NCI-H2196 (cell line): ENCODE data around the gene TRIM7.
"Not testable (repeated sequence)": the region's sequence is repeated elsewhere in the genome, so short reads cannot be mapped to it uniquely, and the experiment has no call there.

Experiments
- DNase-seq: peaks from one replicate; lab custom pipeline; 2025; ENCODE audit not compliant: unreplicated experiment; lab: John Stamatoyannopoulos, UW

The TRIM7 gene

DNA sequence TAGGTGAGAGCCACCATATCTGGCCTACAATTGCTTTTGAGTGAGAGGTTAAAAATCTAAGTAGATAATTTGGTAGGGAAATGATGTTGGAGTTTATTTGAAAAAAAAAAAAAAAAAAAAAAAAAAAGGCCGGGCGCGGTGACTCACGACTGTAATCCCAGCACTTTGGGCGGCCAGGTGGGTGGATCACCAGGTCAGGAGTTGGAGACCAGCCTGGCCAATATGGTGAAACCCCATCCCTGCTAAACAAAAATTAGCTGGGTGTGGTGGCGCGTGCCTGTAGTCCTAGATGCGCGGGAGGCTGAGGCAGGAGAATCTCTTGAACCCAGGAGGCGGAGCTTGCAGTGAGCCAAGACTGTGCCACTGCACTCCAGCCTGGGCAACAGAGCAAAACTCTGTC lies 9.3 kb upstream of the TRIM7 start:
- DNase-seq, result not testable (repeated sequence)

DNA sequence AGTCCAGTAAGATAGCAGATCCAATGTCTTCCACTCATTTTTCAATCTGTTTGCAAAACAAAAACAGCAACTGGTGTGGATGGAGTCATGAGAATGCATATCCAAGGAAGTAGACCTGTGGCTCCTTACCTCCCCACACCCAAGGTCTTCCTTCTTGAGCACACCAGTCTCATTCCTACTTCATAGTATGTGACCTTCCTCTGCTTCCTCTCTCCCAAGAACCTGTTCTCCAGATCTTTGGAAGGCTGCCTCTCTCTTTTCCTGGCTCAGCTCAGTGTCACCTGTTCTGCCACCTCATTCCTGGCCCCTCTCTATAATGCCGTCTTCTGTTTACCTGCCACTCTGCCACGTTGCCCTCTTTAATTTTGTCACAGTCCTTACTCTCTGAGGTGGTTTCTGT lies 7.9 kb upstream of the TRIM7 start:
- DNase-seq, result no peak

DNA sequence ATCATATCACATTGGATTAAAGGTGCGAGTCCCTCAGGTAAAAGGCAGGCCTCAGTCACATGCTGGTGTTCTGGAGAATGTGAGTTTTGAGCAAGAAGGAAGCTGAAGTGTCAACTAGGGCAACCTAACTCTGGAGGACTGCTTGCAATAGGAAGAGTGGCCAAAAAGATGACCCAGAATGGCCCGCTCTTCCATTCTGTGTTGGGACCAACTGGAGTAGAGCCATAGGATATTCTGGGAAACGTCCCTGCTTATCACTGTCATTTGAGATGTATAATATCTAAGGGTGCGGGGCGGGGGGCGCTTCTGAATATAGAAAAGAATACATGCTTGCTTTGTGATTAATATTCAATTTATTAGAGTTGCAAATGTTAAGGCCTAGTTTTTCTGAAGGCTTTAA lies 7.1 kb upstream of the TRIM7 start:
- DNase-seq, result no peak

DNA sequence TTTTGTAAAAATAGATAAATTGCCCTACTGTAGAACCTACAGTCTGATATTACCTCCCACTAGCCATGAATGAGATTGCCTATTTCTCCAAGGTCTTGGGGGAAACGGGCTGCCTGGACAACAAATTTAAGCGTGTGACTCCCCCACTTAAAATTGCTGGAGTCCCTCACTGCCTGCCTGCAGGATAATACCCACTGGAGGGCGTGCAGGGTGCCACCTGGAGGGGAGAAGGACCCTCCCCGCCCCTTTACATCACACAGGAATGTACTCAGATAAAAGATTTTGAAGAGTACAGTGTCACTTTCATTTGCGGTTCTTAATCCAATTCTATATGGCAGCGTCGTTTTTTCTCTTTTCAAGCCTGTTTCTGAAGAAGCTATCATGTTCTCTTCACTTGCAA lies 6.2 kb upstream of the TRIM7 start:
- no peak for DNase-seq

DNA sequence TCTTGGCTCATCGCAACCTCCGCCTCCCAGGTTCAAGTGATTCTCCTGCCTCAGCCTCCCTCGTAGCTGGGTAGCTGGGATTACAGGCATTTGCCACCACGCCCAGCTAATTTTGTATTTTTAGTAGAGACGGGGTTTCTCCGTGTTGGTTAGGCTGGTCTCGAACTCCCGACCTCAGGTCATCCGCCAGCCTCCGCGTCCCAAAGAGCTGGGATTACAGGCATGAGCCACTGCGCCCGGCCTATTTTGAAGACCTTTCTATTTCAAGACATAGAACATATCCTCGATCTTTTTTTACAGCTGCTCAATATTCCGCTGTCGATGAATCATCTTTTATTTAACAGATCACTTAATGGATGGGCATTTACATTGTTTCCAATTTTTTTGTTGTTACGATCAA lies 5.7 kb upstream of the TRIM7 start:
- not testable (repeated sequence) for DNase-seq

DNA sequence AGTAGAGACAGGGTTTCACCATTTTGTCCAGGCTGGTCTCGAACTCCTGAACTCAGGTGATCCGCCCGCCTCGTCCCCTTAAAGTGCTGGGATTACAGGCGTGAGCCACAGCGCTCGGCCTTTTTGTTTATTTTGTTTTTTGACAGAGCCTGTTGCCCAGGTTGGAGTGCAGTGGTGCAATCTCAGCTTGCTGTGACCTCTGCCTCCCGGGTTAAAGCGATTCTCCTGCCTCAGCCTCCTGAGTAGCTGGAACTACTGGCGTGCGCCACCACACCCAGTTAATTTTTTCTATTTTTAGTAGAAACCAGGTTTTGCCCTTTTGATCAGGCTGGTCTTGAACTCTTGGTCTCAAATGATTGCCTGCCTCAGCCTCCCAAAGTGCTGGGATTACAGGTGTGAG lies 5.2 kb upstream of the TRIM7 start:
- not testable (repeated sequence) for DNase-seq

DNA sequence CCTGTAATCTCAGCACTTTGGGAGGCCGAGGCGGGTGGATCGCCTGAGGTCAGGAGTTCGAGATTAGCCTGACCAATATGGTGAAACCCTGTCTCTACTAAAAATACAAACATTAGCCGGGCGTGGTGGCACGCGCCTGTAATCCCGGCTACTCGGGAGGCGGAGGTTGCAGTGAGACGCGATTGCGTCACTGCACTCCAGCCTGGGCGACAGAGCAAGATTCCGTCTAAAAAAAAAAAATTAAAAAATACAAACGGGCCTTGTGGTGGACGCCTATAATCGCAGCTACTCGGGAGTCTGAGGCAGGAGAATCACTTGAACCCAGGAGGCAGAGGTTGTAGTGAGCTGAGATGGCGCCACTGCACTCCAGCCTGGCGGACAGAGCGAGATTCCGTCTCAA lies 4.0 kb upstream of the TRIM7 start:
- not testable (repeated sequence) for DNase-seq

DNA sequence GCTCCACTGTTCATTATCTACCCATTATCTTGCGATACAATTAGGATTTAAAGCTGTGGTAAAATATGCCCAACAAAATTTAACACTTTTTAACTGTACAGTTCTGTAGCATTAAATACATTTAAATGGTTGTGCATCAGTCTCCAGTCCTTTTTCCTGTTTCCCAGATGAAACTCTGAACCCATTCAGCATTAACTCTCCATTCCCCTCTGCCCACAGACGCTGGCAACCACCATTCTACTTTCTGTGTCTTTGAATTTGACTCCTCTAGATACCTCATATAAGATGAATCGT lies 2.9 kb upstream of the TRIM7 start:
- no peak for DNase-seq

DNA sequence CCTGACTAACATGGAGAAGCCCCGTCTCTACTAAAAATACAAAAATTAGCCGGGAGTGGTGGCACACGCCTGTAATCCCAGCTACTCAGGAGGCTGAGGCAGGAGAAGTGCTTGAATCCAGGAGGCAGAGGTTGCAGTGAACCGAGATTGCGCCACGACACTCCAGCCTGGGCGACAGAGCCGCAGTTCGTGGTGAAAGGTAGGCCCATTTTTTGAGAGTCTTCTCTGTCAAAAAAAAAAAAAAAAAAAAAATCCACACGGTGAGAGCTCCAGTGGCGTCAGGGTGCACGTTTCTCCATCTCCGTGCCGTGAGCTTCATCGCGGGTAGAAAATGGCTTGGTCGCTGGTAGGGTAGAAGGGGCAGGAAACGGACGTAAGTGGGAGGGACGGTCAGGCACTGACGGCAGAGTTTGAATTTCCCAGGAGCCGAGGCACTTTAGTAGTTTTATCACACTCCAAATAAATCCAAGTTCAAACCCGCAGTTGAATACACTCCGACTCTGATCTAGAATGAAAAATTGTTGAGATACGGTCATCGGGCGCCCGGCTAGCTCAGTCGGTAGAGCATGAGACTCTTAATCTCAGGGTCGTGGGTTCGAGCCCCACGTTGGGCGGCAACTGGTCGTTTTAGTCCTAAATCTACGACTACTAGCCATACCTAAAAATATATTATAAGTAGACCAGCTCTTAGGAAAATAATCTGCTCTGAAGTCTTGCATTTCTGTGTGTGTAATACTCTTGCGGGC lies 2.4 kb upstream of the TRIM7 start:
- DNase-seq, result no peak

DNA sequence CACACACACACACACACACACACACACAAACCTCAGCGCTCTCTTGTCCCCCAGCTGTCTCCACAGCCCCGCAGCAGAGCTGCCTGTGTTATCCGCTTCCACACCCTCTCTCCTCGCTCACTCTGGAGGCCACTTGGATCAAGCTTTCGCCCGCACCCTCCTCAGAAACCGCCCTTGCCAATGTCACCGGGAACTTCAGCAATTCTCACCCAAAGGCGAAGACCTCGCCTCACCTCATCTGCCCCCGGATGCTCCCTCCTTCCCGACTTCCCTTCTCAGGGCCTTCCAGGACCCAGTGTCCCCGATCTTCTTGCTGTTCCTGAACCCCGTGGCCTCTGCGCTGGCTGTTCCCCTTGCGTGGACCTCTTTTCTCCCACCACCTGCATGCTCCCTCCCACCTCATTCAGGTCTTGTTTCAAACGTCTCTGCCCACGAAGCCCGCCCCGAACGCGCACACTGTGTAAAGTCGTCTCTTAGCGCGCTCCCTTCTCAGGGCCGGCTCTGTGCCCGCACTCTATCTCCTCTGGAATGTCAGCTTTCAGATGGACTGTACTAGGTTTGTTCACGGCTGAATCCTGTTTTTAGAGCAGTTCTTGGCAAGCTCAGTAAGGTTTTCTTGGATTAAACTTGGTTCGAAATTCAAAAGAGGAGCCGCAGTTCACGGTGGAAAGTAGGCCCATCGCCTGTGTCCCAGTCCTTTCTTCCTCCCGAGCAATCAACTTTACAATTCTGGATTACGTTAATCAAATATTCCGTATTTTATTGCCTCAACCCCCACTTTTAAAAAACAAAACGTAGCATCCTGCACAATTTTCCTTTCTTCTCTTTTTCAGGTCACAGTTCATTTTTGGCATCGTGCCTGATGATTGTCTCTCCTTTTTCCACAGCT lies 1.0 kb upstream of the TRIM7 start:
- DNase-seq, result no peak

DNA sequence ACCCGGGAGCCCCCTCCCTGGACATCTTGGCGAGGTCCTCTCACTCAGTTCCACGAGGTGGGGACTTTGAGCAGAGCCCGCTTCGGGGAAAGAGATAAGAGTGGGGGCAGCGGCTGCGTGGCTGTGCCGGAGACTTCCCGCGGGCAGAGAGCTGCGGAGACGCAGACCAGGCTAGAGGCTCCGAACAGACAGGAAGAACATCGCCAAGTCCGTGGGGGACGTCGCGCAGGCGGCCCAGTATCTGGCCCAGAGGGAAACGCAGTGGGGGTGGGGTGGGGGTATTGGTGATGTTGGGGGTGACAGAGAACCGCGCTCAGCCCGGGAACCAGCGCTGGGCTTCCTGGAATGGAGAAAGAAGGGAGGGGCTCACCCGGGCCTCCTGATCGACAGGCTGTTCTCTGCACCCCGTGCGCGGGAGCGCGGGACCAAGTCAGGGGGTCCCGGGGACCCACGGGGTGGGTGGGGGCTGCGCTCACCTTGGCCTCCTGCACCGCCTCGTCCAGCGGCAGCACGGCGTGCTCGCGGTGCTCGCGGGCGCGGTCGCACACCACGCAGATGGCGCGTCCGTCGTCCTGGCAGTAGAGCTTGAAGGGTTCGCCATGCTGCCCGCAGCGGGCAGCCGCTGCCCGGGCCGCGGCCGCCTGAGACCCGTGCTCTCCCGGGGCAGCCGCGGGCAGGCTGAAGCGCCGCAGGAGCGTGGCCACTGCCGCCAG lies 727 bp downstream of the TRIM7 start:
- DNase-seq, result no peak

DNA sequence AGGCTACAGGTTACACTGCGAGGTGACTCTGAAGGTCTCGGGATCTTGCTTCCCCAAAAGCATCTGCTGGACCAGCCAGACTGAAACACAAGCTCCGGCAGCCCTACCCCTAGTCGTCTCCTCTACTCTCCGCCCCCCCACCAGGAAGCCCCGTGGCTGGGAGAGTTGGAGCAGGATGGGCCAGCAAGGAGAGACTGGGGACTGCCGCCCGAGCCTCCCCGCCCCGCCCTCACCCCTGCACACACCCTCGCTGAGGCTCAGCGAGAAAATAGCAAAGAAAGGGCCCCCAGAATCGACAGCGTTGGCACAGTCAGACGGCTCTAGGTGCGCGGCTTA lies 1.3 kb downstream of the TRIM7 start:
- no peak for DNase-seq

DNA sequence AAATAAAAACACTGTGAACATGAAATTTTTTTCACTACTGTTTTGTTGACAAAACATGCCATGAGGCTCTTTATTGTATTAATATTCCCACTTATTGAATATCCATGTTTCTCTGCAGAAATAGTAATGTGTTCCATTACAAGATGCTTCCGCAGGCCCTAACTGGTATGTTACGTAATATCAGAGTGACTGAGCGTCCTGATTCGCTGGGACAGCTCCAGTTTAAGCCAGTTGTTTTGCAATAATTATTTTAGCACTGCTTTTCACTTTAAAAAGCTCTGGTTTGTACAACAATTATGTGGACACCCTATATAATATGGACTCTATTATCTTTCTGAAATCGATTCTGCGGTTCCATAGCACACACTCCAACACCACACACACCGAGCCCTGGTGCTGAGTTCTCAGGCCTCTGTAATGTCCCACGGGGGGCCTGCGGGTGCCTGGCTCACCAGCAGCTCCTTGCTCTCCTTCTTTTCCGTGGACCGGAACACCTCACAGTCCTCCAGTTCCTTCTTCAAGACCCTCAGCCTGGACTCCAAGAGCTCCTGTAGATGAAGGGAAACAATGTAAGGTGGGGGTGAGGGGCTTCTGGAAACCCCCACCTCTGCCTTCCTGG lies 1.8 kb downstream of the TRIM7 start:
- DNase-seq, result no peak

DNA sequence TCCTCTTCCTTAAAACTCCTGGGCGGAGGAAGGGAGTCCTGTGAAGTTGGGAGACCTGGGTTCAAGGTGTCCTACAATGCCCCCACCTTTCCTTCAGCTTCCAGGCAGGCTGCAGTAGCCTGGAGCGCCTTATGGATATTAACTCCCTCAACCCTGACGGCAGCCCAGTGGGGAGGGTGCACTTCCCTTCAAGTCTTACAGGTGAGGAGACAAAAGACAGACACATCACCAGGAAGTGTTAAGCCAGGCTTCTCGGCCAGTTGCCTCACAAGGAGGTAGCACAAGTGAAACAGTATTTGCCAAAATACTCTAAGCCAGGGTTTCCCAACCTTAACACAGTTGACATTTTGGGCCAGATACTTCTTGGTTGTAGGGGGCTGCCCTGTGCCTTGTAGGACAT lies 4.2 kb downstream of the TRIM7 start:
- DNase-seq, result no peak

DNA sequence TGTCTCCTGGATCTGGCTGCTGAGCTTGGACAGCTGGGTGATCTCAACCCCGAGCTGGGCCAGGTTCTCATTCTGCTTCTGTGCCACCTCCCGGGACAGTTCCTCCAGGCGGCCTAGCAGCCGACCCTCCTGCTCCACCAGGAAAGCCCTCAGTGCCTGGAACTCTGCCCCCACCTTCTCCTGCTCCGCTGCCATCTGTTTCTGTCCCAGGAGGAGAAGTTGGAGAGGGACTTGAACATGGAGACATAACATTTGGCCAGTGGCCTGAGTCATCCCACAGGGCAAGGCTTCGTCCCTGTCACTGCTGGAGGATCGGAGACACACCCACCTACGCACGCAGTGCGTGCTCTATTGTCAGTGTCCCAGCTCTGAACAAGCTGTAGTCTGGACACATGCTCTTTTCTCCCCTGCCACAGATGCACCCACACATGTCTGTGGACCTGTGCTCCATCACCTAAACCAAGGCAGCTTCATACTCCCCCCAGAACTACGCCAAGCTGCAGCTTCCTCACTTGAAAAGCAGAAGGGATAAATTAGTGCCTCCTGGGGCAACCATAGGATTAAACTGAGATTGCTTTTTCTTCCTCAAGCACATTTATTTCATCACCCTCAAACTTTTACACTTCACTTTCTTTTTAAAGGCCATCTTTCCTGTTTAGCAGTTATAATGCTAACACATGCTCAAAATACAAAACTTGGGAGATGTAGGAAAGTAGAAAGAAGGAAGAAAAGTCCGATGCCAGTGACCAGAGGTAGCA lies 4.9 kb downstream of the TRIM7 start:
- DNase-seq, result no peak

DNA sequence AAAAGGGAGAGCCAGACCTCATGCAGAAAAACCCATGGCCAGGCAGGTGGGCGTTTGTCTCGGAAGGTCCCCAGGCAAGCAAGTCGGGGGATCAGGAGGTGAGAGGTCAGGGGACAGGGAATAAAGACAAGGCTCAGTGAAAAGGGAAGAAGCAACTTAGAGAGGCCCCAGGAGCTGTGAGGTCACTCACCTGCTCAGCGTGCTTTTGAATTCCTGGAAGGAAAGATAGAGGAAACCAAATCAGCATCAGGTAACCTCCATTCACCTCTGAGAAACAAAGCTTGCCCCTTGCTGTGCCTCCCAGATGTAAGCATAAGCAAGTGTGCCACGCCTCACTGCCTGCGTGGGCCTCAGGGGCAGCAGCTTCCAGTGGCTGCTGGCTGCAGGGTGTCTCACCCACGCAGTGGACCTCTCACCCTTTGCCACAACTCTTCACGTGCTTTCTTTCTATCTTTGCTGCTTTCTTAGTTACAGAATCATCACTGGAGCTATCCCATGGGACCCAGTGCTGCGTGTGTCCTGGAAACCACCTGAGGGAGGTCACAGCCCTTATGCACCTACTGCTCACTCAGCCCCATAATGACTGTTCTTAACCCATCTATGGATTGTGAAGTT lies 6.0 kb downstream of the TRIM7 start:
- no peak for DNase-seq

DNA sequence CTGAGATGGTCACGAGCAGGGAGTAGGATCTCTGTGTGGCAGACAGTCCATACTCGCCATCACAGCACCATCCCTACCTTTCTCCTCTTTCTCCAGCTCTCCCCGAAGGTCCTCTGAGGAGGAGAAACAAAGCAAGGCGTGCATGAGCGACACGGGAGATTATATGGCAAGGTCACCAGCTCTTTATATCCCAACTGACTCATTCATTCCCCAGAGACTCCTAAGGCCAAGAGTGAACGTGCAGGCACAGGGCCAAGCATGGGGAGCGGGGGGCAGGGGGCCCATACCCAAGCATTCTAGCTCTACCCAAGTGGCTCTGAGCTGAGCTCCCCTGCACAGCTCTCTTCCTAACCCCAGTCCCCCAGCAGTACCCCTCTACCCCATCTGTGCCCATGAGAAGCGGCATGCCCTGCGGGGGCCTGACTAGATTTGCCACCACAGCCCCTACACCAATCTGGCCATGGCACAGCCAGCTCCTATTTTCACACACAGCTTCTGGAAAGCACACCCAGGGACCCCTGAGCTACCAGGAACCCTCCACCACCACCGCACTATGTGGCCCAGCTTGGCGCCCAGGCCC lies 6.8 kb downstream of the TRIM7 start:
- DNase-seq, result no peak

DNA sequence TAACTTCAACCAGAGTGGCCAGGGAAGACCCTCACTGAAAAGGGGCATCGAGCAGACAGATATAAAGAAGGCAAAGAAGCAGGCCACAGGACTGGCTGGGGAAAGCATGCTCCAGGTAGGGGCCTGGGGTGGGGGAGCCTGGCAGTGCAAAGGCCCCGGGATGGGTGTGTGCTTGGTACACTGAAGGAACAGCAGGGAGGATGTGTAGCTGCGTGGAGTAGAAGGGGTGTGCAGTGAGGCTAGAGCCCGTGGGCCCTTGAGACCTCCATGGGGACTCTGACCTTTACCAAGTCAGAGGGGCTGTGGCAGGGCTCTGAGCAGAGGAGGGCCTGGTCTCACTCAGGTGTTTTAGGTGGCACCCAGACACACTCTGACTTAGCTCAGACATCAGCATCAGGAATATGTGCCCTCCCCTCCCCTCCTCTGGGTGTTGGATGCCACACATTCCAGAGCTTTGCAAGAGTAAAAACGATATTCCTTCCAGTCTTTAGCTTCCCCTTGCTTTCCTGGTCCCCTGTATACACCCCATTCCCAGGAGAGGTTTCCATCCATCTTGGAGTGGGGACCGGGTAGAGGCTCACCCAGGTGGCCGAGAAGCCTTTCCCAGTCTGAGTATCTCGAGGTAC lies 7.6 kb downstream of the TRIM7 start:
- DNase-seq, result no peak

DNA sequence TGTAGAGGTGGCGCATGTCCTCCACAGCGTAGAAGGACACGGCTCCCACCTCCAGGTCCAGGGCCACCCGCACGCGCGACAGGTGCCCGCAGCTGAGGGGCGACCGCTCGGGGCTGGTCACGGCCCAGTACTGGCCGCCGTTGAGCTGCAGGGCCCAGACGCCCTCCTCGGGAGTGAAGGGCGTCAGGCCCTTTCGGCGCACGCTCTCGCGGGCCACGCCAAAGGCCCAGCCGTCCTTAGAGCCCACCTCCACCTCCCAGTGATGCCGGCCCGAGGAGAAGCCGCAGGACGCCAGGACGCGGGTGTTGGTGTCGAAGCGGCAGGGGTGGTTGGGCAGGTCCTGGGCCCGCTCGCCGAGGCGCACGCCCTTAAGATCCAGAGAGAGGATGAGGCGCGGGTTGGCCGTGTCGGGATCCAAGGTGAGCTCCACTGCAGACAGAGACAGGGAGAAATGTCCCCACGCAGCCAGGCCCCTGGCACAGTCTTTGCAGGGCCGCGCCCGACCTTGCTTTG lies 9.7 kb downstream of the TRIM7 start:
- no peak for DNase-seq
